Measurements from ENCODE around the gene AKR7A3. TPM values are rescaled to one million over a fixed set of nuclear protein-coding genes. Genes with fewer than 3 reads are reported as not detected.
A peak's percentile ranks its signal among the peaks of the same experiment; 100 is the strongest.

The AKR7A3 gene
- 1 to 10 TPM in 4 of 5 donors, under 1 TPM in 1; 0.86 to 2.4 (median 1.9) TPM for polyA plus RNA-seq (ENCODE audit: insufficient read depth in 1 of 5, insufficient read length in 5 of 5, low replicate concordance in 1 of 5)
- long read RNA-seq, donor 1, result 0 reads
- long read RNA-seq, donor 2, result 0 reads
- long read RNA-seq, donor 3, result 0 reads
- long read RNA-seq, donor 4, result 0 reads
- long read RNA-seq, donor 5, result 0 reads
- long read RNA-seq, donor 6, result 0 reads
- long read RNA-seq, donor 7, result 0 reads
- long read RNA-seq, donor 8, result 0 reads

GRCh38 chr1:19288324-19289241 lies at the start of gene AKR7A3:
Gene AKR7A3 (minus strand): TSS chr1:19288770. CDS start chr1:19288709, 61 bp downstream.
- peak in 1 of 2 donors; percentile 8 for DNase-seq

DNA sequence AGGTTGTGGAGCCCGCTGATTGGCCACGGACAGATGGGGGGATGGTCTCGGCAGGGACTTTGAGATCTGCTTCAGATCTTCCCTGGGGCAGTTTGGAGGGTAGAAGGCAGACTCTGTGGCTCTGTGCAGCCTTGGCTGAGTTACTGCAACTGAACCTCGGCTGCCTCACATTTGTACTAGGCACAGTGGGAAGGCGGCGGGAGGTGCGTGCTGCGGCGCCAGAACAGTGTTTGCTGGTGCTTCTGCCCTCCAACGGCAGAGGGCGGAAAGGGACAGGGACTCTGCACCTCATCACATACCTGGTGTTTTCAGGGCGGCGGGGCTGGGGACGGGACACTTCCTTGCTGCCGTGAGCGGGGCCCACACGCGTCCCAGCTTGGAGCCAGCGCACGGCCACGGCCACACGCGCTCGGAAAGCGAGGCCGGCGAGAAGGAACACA lies 49.8 kb upstream of the AKR7A3 start:
- no peak for DNase-seq

DNA sequence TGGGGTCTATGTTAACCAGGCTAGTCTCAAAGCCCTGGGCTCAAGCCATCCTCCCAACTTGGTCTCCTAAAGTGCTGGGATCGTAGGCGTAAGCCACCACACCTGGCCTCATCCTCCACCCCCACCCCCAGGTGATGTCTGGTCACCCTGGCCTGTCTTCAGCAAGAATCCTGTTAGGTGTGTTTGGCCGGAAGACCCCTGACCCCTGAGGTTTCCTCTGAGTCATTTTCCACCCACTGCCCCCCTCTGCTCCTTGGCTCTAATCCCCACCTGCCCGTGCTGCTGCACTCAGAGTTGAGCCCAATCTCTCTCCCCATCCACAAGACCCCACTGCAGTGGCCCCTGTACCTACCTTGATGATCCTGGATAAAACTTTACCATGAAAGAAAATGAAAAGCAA lies 48.7 kb upstream of the AKR7A3 start:
- no peak for DNase-seq

DNA sequence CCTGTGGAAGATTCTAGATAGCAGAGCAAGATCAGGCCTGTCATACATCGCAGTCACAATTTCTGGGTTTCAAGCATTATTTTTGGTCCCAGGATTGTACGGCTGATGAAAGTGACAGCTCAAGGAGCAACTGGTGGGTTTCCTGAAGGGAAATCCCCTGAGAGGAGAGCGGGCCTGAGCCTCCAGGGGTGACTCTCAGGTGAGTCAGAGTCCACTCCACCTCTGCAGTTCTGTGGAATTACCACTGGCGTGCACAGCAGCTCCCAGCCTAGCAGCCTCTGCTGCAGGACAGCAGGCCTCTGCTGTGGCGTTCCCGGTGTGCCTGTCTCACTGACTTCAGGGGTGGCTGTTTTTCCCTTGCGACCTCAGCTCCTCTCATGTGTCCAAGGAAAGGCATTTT lies 48.0 kb upstream of the AKR7A3 start:
- DNase-seq, result no peak

GRCh38 chr1:19333587-19334354 lies 45.2 kb upstream of the AKR7A3 start:
- DNase-seq, result no peak

- DNase-seq, result no peak
Observed at GRCh38 chr1:19332832-19333231, 44.3 kb upstream of the AKR7A3 start.

DNA sequence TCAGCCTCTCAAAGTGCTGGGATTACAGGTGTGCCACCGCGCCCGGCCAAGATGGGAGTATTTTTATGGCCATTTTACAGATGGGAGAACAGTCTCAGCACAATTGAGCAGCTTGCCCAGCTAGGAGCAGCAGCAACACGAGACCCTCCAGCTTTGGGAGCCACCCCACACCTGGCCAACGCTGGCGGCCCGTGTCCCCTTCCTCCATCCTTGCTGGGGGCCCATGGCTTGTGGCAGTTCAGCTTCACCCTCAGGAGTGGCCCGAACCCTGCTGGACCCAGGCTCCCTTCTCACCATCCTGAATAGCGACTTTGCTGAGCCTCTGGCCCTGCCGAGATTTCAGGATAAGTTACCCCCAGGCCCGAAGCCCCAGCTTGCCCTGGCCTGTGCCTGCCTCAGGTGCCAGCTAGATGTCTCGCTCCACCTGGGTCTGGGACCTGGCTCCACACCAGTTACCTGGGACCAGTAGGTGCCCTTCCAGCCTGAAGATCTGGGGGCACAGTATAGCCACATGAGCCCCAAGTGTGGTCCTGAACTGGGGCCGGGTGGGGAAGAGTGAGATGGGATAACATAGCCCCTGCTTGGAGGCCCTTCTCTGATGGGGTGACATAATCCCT lies 42.8 kb upstream of the AKR7A3 start:
- no peak for DNase-seq

- DNase-seq, result no peak
Observed at GRCh38 chr1:19330449-19331135, 42.0 kb upstream of the AKR7A3 start.

DNA sequence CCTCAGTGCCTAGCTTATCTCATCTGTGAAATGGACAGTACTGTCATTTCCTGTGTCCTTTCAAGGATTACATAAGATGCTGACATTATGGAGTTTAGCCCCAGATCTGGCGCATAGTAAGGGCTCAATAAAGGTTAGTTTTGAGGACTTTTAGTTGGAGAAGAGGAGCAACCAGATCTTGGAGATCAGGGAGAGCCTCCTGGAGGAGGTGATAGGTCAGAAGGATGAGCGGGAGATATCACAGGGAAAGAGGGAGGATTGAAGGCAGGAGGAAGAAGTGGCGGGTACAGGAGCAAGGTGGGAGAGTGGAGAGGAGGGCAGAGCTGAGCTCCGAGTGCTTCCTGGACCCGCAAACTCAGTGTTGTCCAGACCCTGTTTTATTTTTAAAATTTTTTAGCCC lies 41.0 kb upstream of the AKR7A3 start:
- DNase-seq, result no peak

DNA sequence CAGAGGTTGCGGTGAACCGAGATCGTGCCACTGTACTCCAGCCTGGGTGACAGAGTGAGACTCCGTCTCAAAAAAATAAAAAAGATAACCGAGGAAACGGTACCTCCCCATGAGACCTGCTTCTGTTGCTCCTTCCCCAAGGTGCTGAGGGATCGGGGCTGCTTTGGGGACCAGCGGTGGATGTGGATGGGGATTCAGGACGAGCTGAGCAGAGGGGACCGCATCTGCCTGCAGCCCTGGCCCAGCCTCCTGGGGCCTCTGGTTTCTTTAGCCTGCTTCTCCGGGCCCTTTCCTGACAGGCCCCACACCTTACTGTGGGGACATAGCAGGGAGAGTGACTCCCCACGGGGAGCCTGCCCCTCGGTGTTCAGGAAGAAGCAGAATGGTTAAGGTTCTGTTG lies 40.6 kb upstream of the AKR7A3 start:
- DNase-seq, result no peak

- DNase-seq, result no peak
Observed at GRCh38 chr1:19328486-19328885, 39.9 kb upstream of the AKR7A3 start.

DNA sequence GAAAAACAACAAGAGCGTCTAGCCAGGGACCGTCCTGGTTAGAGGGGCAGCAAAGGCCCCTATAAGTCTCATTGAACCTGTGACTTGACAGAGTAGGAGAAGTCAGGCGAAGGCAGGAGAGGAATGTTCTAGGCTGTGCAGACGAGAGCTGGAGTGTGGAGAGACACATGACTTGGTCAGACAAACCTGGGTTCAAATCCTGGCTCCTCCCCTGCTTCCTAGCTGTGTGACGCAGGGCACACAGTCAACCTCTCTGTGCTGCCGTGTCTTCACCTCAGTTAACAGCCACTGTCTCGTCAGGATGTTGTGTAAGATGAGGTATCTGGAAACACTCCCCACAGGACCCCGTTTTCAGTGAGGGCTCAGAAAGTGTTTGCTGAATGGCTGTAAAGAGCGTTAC lies 39.2 kb upstream of the AKR7A3 start:
- DNase-seq, result no peak

DNA sequence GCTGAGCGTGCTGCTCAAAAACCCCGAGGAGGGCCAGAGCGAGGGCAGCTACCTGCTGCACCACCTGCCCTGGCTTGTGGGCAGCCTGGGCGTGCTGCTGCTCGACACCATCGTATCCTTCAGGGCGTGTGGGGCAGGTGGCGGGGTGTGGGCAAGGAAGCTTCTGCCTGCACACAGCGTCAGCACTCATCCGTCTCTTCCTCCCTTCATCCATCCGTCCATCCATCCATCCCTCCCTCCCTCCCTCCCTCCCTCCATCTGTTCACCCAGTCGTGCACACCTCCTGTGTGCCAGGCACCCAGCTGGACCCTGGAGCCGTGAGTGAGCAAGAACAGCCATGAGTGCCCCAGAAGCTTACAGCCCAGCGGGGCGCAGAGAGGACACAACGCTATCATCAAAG lies 38.7 kb upstream of the AKR7A3 start:
- no peak for DNase-seq

- DNase-seq, result no peak
Observed at GRCh38 chr1:19326748-19327065, 38.1 kb upstream of the AKR7A3 start.

GRCh38 chr1:19325958-19326747 lies 37.6 kb upstream of the AKR7A3 start:
- DNase-seq, result no peak

- no peak for DNase-seq
Observed at GRCh38 chr1:19325368-19325957, 36.9 kb upstream of the AKR7A3 start.

- no peak for DNase-seq
Observed at GRCh38 chr1:19324665-19324990, 36.1 kb upstream of the AKR7A3 start.

DNA sequence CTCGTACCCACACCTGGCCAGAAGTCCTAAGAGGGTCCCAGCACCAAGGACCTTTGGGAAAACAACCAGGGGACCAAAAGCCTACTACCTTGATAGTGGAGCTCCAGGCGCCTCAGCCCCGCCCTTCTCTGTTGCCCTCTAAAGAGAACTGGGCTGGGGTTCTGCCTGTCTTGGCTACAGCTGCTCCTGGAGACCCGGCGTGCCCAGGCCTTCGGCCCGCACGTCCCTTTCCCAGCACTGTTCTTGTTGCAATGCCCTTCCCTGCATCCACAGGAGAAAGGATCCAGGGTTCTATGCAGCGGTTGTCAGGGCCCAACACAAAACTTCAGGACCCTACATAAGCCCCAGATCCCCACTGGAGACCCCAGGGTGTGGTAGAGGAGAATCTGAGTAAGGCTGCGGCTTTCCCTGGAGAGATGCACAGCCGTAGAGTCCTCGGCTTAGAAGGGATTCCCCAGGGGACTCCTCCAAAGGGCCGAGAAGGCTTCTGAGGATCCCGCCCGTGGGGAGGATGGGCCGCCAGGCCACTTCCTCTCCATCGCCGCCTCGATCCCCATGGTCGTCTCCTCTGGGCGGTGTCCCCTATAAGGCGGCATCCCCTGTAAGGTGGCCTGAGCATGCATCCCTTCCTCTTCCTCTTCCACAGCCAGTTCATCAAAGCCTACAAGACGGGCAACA lies 35.6 kb upstream of the AKR7A3 start:
- DNase-seq, result no peak

GRCh38 chr1:19322481-19322880 lies 33.9 kb upstream of the AKR7A3 start:
- no peak for DNase-seq

GRCh38 chr1:19321071-19321470 lies 32.5 kb upstream of the AKR7A3 start:
- DNase-seq, result no peak
